GM12875 (cell line): ENCODE measurements around the gene DNAJC10.
"Not testable (repeated sequence)": the region's sequence is repeated elsewhere in the genome, so short reads cannot be mapped to it uniquely, and the experiment has no call there.

Experiments used
- H3K4me3 ChIP-seq: one replicate; pipeline ENCODE4 v1.5.1; 2011; ENCODE audit warnings: low read depth, low read length, control low read depth
- CTCF ChIP-seq: IDR thresholded peaks from 2 replicates; pipeline ENCODE4 v1.5.1; 2011; ENCODE audit warnings: low read depth, mild to moderate bottlenecking, control low read depth, inconsistent platforms, low read length, moderate library complexity, borderline replicate concordance; ENCODE audit not compliant: insufficient read depth

Gene DNAJC10

DNA sequence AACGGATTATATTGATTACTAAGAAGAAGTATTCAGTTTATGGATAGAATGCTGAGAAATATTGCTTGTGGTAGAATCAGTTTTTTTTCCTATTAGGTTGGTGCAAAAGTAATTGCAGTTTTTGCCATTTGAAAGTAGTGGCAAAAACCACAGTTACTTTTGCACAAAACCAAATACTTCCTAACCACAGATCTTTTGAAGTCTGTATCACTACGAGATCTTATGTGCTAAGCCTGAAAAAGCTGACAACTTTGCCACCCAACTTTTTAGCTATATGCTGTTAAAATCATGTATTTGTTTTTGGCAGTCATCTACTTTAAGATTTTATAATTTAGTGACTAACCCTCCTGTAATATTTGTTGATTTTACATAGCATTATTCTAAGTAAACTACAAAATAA is 24.6 kb downstream of the DNAJC10 start:
- no peak for TF ChIP-seq CTCF
- H3K4me3 ChIP-seq = no peak overlapping the region

DNA sequence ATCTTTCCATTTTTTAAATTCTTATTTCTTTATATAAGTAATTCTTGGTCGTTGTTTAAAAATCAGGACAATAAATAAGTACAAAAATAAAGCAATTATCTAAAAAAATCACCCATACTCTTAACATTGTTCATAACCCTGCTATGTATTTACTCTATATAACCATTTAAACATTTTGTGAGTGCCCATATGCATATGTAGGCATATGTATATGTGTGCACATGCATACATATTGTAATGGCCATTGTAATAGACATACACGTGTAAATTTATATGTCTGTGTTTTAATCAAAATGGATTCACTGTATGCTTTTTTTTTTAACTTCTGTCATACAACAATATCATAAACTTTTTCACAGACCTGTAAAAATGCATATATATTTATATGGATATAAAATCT is 25.6 kb downstream of the DNAJC10 start:
- TF ChIP-seq CTCF = no peak
- H3K4me3 ChIP-seq = no peak overlapping the region

GRCh38 chr2:182744490-182744889 is 28.4 kb downstream of the DNAJC10 start:
- TF ChIP-seq CTCF = no peak

GRCh38 chr2:182745061-182745460 is 29.0 kb downstream of the DNAJC10 start:
- H3K4me3 ChIP-seq = no peak overlapping the region
- no peak for TF ChIP-seq CTCF

More at GRCh38 chr2:182744490-182744889, 28.4 kb downstream of the DNAJC10 start:
- no peak overlapping the region for H3K4me3 ChIP-seq

DNA sequence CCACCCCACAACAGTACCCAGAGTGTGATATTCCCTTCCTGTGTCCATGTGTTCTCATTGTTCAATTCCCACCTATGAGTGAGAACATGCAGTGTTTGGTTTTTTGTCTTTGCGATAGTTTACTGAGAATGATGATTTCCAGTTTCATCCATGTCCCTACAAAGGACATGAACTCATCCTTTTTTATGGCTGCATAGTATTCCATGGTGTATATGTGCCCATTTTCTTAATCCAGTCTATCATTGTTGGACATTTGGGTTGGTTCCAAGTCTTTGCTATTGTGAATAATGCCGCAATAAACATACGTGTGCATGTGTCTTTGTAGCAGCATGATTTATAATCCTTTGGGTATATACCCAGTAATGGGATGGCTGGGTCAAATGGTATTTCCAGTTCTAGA is 29.8 kb downstream of the DNAJC10 start:
- H3K4me3 ChIP-seq = not testable (repeated sequence)

DNA sequence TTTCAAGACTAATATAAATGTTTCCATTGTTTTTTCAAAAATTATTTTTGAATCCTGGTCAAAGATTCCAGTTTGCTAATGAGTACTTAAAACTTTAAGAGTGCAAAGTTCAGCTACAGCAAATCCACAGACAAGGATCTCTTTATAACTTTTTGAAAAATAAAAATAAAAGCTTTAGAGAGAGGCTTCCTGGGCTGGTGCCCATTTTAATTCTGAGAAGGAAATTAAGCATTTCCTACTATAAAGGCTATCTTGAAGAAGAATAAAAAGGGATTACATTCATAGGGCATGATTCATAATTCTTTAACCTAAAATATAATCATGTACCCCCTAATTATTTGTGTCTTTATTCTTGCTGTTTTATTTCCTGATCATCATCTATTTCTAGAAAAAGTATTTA is 38.2 kb downstream of the DNAJC10 start:
- no peak overlapping the region for H3K4me3 ChIP-seq
- TF ChIP-seq CTCF = no peak

- no peak for TF ChIP-seq CTCF
- H3K4me3 ChIP-seq = no peak overlapping the region
These were observed 42.3 kb downstream of the DNAJC10 start for GRCh38 chr2:182758379-182758778.

- no peak for TF ChIP-seq CTCF
- no peak overlapping the region for H3K4me3 ChIP-seq
These were observed 45.8 kb downstream of the DNAJC10 start for GRCh38 chr2:182761903-182762302.
